AG09309 (cell line): ENCODE results near the gene ITSN1.

ENCODE experiments used
- DNase-seq: peaks from one replicate; pipeline ENCODE4 v3.0.0-alpha.2; 2010; ENCODE audit warnings: low read depth
- H3K4me3 ChIP-seq: 2 replicates; pipeline ENCODE4 v1.5.1; 2011; ENCODE audit warnings: mild to moderate bottlenecking, low read depth, low read length, moderate library complexity; ENCODE audit not compliant: control insufficient read depth
- CTCF ChIP-seq: IDR thresholded peaks from 2 replicates; pipeline ENCODE4 v1.5.1; 2011; ENCODE audit warnings: mild to moderate bottlenecking, low read depth, low read length, inconsistent platforms; ENCODE audit not compliant: insufficient read depth, control insufficient read depth; ENCODE audit errors: missing control alignments

The ITSN1 gene

GRCh38 chr21:33817138-33817537 is 174.8 kb downstream of the ITSN1 start:
- TF ChIP-seq CTCF, result no peak
- DNase-seq, result no peak
- H3K4me3 ChIP-seq, result no peak overlapping the region

GRCh38 chr21:33817663-33818451 is 175.6 kb downstream of the ITSN1 start:
- DNase-seq, result no peak
- TF ChIP-seq CTCF, result no peak
- no peak overlapping the region for H3K4me3 ChIP-seq

DNA sequence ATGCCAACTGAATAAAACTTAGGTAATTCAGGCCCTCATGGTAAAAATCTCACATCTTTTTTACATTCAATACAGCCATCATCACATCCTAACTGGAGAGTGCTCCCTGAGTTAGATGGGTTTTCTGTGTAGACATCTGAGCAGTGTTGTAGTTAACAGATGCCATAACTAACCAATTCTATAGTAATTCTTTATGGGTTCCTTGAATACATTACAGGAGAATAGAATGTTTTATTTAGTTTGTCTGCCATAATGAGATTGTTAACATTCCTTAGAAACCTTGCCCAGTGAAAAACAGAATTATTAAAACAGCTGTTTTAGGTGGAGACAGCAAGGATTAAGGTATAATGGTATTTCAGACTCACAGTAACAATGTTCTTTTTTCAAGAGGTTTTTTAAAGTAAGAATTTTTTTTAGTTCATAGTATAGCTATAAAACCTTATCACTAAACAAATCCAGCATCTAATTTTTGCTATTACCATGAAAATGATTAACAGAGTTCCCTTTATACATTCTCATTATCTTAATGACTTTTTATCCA is 178.0 kb downstream of the ITSN1 start:
- TF ChIP-seq CTCF, result no peak
- no peak for DNase-seq
- no peak overlapping the region for H3K4me3 ChIP-seq

DNA sequence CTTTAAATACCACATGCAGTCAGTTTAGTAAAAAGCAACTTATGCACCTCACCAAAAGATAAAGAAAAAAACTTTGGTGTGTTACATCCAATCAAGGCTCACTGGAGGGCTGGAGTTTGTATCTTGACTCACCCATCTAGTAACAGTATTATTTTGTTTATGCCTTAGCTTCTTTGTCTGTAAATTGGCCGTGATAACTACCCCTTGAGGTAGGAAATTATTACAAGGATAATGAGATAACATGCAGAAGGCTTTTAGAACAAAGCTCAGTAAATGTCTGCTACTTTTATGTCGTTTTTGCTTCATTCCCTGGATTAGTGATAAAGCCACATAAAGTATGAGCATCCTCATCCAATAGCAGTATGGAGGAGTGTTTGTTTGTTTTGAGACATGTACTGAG is 178.5 kb downstream of the ITSN1 start:
- TF ChIP-seq CTCF, result no peak
- H3K4me3 ChIP-seq, result no peak overlapping the region
- DNase-seq, result no peak

- H3K4me3 ChIP-seq, result no peak overlapping the region
- no peak for TF ChIP-seq CTCF
- no peak for DNase-seq
These were observed 179.4 kb downstream of the ITSN1 start for GRCh38 chr21:33821503-33822322.

- H3K4me3 ChIP-seq, result no peak overlapping the region
- no peak for TF ChIP-seq CTCF
- DNase-seq, result no peak
These were observed 182.0 kb downstream of the ITSN1 start for GRCh38 chr21:33824156-33824941.
